Head of caudate nucleus (tissue), 42 donors: Measurements from ENCODE around the gene SMC1B.
A peak's percentile ranks its signal among the peaks of the same experiment; 100 is the strongest.
"Not testable (repeated sequence)": the region's sequence is repeated elsewhere in the genome, so short reads cannot be mapped to it uniquely, and the experiment has no call there.

Experiments
- DNase-seq, 42 donors: peaks; one replicate each; pipeline versions ENCODE4 v3.0.0 to v3.0.0-alpha.2; 2020 to 2021; ENCODE audit warnings: mixed read lengths in 7 of 42
- intact Hi-C: fragments of 100-400 bp; cut with DNase I; formaldehyde crosslinking; loops from one replicate; pipeline ENCODE4 v1.15.0; 2022

Gene SMC1B

DNA sequence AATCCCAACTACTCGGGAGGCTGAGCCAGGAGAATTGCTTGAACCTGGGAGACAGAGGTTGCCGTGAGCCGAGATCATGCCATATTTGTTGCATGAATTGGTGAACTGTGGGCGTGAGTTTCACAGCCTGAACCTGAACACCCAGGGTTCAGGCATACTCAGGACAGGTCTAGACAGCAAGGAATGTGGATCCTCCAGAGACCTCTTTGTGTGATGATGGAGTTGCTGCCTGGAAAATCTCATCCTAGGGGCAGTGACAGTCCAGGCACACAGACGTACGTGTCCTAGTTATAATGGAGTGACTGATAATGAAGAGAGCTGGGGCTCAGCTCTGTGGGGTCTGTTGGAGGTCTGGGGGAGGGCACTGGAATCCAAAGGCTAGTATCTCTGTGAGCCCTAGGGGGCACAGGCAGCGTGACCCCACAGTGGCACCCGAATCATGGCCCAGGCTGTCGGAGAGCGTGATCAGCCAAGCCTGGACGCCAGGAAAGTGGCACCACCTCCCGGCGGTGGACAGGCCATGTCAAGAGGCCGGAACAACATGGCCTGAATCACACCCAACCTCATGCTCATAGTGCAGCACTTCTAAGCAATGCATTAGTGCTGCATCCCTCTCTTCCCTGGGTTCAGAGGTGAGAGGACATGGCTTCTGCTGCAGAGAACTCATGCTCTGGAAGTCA, 31.8 kb upstream of the SMC1B start:
- intact Hi-C loops, result no loop called here

GRCh38 chr22:45444168-45444567, 30.8 kb upstream of the SMC1B start:
- no peak for DNase-seq
- intact Hi-C loops, result no loop called here

More for the DNA sequence above, 31.8 kb upstream of the SMC1B start:
- DNase-seq, result no peak

DNA sequence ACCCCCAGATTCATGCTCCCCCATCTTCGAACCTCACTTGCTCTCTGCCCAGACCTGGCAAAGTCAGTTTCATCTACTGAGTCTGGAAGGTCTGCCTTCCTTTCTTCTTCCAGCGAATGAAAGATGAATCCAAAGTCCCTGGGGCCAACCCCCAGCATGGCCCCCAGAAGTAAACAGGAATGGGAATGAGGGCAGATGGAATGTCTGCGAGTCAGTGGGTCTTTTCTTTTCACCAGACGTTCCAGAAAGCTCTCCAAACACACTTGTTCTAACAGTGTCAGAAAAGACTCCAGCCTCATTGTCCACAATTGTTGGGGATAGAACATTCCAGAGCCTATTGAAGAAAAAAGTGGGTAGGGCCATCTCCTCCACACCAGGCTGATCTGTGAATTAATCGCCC, 28.7 kb upstream of the SMC1B start:
- intact Hi-C loops, result no loop called here
- no peak for DNase-seq

GRCh38 chr22:45441138-45441537, 27.7 kb upstream of the SMC1B start:
- DNase-seq, result peak in 29 of 42 donors; percentile 10 to 58 (median 28)
- intact Hi-C loops, result no loop called here

- intact Hi-C loops, DNase-seq: not testable (repeated sequence)
Observed at GRCh38 chr22:45440688-45441087, 27.3 kb upstream of the SMC1B start.

DNA sequence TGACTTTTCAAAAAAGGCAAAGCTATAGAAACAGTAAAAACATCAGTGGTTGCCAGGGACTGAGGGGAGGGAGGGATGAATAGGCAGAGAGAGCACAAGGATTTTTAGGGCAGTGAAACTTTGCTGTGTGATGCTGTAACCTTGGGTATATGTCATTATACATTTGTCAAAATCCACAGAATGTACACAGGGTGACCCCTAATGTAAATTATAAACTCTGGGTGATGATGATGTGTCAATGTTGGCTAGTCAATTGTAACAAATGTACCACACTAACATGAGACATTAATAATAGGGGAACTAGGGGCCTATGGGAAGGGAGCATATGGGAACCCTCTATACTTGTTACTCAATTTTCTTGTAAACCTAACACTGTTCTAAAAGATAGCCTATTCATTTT, 24.9 kb upstream of the SMC1B start:
- DNase-seq, result no peak
- intact Hi-C loops, result no loop called here

DNA sequence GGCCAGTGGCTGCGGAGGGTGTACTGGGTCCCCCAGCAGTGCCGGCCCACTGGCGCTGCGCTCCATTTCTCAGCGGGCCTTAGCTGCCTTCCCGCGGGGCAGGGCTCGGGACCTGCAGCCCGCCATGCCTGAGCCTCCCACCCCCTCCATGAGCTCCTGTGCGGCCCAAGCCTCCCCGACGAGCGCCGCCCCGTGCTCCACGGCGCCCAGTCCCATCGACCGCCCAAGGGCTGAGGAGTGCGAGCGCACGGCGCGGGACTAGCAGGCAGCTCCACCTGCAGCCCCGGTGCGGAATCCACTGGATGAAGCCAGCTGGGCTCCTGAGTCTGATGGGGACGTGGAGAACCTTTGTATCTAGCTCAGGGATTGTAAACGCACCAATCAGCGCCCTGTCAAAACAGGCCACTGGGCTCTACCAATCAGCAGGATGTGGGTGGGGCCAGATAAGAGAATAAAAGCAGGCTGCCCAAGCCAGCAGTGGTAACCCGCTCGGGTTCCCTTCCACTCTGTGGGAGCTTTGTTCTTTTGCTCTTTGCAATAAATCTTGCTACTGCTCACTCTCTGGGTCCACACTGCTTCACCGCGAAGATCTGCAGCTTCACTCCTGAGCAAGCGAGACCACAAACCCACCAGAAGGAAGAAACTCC, 23.6 kb upstream of the SMC1B start:
- DNase-seq, intact Hi-C loops: not testable (repeated sequence)

DNA sequence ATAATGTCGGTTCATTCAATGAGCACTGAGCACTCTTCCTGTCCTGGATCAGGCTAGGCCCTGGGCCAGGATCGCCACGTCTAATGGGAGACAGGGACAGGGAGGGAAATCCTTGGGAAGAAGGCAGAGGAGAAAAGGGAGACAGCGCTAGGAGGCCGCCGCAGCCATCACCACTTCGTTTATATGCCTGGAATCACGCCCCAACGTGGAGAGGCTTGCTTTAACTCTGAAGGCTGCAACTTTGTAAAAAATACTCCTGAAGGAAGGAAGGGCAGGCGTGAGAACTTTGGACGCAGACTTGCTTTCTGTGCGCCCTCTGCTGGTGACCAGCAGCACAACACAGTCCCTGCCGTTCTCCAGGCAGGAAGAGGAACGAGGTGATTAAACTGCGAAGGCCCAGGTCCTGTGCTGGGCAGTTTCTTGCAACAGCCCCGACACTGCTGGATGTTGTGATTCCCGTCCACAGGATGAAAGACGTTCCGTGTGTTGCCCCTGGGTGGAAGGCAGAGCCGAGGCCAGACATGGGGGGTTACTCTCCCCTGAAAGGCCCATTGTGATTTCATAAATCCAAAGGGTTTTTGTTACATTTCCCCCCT, 22.2 kb upstream of the SMC1B start:
- peak; percentile 55 to 95 (median 87) for DNase-seq
- intact Hi-C loops, result loop anchor here (1.0 kb wide), 1 partner anchor 166 kb away; no protein-coding TSS in a partner anchor

GRCh38 chr22:45434981-45435380, 21.6 kb upstream of the SMC1B start:
- DNase-seq, result no peak
- intact Hi-C loops, result loop anchor here (1.0 kb wide), 1 partner anchor 166 kb away; no protein-coding TSS in a partner anchor

- peak in 2 of 42 donors; percentile 11 to 22 for DNase-seq
- intact Hi-C loops, result no loop called here
Observed at GRCh38 chr22:45430871-45431270, 17.5 kb upstream of the SMC1B start.

GRCh38 chr22:45429981-45430775, 16.8 kb upstream of the SMC1B start:
- DNase-seq, result peak in 3 of 42 donors; percentile 7 to 41 (median 30)
- intact Hi-C loops, result no loop called here

DNA sequence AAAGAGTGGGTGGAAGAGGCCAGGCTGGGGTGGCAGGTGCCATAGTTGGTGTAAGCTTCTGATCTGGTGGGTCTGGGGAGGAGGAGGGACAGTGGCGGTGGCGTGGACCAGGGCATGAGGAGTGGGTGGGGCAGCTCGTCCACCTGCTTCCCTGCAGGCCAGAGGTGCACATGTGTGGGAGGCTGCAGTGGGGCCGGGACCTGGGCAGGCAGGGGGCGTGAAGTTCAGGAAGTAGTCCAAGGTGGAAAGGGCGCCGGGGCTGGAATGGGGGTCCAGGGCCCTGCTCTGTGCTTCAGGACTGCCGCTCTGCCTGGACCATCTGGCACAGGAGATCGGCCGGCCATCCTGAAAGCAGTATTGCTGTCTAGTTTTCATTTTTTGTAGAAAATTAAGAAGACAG, 16.0 kb upstream of the SMC1B start:
- intact Hi-C loops, result no loop called here
- DNase-seq, result peak in 2 of 42 donors; percentile 27 to 34

DNA sequence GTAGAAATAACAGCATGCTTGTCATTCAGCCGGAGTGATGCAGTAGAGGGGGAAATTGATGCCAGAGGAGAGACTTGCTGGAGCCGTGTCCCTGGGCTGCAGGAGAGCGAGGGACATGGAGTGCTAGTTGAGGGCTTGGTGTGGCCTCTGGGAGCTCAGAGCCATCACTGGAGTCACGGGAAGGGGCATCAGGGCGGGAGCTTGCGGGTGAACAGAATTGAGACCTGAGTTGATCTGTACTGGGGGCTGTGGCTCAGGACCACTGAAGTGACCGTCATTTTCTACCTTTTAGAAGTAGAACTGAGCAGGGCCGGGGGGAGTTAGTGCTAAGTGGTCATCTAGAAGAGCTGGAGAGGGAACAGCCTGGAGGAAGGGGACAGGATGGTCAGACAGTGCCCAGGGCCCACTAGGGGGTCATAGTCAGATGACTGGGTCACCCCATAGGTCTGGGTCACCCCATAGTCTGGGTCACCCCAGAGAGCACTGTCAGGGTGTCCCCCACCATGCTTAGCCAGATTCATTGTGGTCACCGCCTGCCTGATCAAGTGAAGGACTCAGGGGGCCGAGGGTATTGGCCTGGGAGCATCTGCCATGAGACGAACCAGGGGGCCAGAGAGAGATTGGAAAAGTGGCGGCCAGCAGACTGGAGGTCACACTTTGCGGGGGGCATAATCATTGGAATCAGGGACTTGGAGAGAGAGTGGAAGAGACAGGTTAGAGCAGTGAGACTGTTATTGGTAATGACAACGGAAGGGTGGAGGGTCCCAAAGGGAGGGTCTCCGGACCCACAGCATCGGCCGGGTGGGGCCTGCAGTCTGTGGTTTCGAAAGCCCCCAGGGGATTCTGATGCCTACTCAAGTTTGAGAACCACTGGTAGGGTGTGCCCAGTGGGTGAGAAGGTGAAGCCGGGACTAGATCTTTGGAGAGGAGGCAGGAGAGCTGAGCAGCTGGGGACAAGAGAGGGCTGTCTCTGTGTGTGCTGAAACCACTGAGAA, 15.3 kb upstream of the SMC1B start:
- peak in 3 of 42 donors; percentile 12 to 21 (median 19) for DNase-seq
- intact Hi-C loops, result no loop called here

DNA sequence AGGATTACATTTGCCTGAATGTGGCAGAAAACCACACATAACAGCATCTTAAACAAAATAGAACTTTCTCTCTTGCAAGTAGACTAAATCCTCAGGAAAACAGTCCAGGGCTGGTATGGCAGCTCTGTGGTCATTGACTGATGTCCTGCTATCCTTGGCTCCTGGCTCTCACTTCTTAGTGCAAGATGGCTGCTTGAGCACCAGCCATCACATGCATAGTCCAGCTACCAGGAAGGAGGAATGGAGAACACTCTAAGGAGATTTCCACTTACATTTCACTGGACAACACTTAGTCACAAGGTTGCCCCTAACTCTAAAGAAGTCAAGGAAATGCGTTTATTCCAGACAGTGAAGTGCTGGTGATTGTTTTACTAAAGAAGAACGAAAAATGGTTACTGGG, 13.7 kb upstream of the SMC1B start:
- DNase-seq, result no peak
- intact Hi-C loops, result no loop called here

- DNase-seq, result peak in 1 of 42 donors; percentile 28
- intact Hi-C loops, result no loop called here
Observed at GRCh38 chr22:45426387-45426786, 13.0 kb upstream of the SMC1B start.

- peak in 3 of 42 donors; percentile 5 to 42 (median 13) for DNase-seq
Observed at GRCh38 chr22:45425531-45426265, 12.3 kb upstream of the SMC1B start.

DNA sequence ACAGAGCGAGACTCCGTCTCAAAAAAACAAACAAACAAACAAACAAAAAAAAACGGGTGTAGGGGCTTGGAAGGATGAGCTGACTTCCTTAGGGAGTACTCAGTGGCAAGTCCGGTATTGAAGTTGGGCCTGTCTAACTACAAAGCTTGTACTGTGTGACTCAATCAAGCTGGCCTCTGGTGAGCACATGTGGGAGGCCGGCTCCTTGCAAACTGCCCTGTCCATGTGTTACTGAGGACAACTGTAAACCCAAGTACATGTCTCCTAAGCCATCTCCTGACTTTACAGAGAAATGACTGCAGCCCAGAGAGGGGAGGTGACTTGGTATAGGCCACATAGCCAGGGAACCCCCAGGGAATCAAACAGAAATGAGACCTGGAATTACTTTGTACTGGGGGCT, 11.7 kb upstream of the SMC1B start:
- DNase-seq, result peak in 2 of 42 donors; percentile 11 to 16
- intact Hi-C loops, result no loop called here

More at GRCh38 chr22:45425531-45426265, 12.3 kb upstream of the SMC1B start:
- intact Hi-C loops, result no loop called here
